Stimulated activated naive CD4-positive, alpha-beta T cell treated with Interleukin-2 at 50 U/mL for 16 hours (primary cell): ENCODE results near the gene GPR135.

Experiments
- DNase-seq: peaks from one replicate; lab custom pipeline; 2025; lab: John Stamatoyannopoulos, UW

GPR135 gene

DNA sequence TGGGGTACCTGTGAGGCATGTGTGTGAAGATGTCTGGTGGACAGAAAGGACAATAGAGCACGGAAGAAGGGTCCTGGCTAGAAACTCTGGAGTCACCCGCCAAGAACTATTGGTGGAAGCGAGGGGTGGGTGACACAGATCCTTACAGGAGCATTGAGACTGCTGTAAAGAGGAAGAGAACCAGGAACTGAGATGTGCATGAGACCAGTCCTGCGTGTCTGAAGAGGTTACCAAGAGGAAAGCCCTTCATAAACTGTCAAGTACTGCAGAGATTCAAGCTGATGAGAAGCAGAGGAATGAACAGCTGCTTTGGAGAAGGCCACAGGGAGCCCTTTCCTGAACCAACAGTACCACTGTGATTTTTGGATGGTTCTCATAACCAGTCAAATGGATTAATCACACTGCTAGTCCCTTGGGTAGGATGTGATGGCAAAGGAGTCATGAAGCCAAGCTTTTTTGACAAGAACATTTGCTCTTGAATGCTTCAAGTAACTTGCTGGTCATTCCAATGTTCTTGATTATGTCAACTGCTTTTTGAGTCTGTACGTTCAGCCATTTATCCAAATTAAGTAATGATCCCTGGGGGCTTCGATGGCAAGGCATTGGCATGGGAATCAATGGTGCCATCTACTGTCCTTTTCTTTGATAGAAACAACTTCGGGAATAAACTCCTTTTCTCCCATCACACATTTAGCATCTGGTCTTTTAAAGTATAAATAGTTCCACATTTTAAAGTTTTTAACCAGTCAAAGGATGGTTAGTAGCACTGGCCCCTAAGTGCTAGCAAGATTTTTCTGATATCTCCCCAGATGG lies 42.9 kb downstream of the GPR135 start:
- DNase-seq: no peak

DNA sequence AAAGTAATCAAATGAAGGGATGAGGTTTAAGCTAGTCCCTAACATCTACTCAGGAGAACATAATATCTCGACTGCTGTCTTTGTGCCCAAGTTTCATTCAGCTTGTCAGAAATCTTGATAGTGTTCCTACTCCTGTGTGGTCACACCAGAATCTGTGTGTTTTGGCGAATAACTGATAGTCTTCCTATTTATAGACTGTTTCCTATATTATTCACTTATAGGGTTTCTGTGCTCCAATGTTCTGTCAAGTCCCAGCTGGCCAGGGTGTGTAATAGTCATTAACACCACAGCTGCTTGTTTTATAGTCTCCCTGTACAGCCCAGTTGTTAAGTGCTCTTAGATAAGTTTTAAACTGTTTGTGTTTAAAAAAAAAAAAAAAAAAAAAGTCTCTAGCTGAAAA lies 45.9 kb downstream of the GPR135 start:
- DNase-seq: no peak

DNA sequence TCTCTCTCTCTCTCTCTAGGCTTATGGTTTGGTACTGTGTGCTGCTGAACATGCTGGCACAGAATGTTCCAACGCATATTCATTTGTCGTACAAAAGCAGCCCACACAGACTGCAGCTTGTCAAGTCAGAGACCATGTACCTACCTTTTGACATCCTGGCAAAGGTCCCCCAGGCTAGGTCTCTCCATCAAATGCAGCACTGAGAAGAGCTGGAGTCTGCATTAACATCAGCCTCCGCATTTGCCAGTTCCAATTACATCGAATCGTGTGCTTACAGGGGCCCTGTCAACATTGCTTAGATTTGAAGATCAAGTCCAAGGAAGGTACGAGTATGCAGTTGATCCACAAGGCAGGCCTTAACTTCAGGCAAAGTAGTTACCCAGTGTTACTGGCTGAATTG lies 47.9 kb downstream of the GPR135 start:
- no peak for DNase-seq

DNA sequence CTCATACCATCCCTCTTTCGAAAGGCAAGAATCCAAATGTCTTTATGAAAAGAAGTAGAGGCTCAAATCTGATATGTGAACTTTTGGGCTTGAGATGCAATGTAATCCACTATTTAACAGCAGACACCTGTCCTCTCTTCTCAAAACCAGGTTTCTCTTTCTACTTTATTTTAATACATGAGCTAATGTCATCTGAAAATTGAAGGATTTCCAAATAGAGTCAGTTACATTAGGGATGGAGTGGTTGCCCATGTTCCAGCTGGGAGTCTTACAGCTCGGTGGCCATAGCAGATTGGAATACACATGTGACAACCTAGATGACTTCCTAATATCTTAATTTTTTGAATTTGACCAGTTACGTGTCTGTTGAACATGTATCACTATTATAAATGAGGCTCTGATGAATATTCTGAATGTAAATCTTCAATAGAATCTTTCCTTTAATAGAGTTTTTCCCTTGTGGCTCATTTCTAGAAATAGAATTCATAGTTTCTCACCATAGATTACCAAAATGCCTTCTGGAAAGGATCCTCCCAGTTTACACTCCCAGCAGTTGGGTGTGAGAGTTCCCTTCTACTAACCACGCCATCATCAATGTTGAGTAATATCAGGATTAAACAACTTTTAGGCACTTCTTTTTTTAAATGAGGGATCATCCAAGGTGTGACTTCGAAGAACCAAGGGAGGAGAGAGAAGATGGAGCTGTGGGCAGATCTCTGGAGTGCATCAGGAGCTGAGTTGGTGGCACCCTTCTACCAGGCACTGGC lies 49.2 kb downstream of the GPR135 start:
- DNase-seq: no peak
